Measurements from ENCODE around the gene CCDC70. TPM values are rescaled to one million over a fixed set of nuclear protein-coding genes. Genes with fewer than 3 reads are reported as not detected.

Gene CCDC70
- total and polyA plus RNA-seq, 2 of the 8 experiments (the other 6 are each of a cell fraction or from before 2014, with no cell fraction given), result not detected

- no peak for TF ChIP-seq ATF2 (IDR thresholded peaks at IDR 0.05; ENCODE audit: low read length)
Measured at GRCh38 chr13:51856027-51856736, 5.6 kb upstream of the CCDC70 start (continued).

All from H1 (cell line).